Tibial artery (tissue), 4 donors: ENCODE measurements around the gene FBXW9.
"Not testable (repeated sequence)": the region's sequence is repeated elsewhere in the genome, so short reads cannot be mapped to it uniquely, and the experiment has no call there.

ENCODE experiments used
- DNase-seq, 2 donors: peaks; one replicate each; pipeline ENCODE4 v3.0.0-alpha.2; 2019
- H3K27ac ChIP-seq, 2 donors: fragments of 200-600 bp; sonication (generic) in 1 of 2; 1 replicate in 1 of 2; 2 replicates in 1 of 2; pipeline ENCODE4 v1.5.1; 2018 to 2019; ENCODE audit warnings: mild to moderate bottlenecking in 1 of 2
- H3K27me3 ChIP-seq, 2 donors: fragments of 200-600 bp; sonication (generic) in 1 of 2; one replicate each; pipeline versions ENCODE4 v1.5.1 to v1.6.0; 2016 to 2019
- H3K36me3 ChIP-seq, 3 donors: fragments of 200-600 bp; sonication (generic) in 2 of 3; one replicate each; pipeline ENCODE4 v1.5.1; 2016 to 2019; ENCODE audit warnings: mild to moderate bottlenecking in 2 of 3
- H3K4me1 ChIP-seq, 4 donors: fragments of 200-600 bp; sonication (generic) in 2 of 4; 1 replicate in 3 of 4; 2 replicates in 1 of 4; pipeline ENCODE4 v1.5.1; 2016 to 2019
- H3K4me3 ChIP-seq, 2 donors: fragments of 200-600 bp; sonication (generic) in 1 of 2; 1 replicate in 1 of 2; 2 replicates in 1 of 2; pipeline ENCODE4 v1.5.1; 2018 to 2019; ENCODE audit warnings: mild to moderate bottlenecking in 2 of 2
- H3K9me3 ChIP-seq, 3 donors: fragments of 200-600 bp; sonication (generic) in 1 of 3; one replicate each; pipeline ENCODE4 v1.5.1; 2016 to 2019
- CTCF ChIP-seq, 2 experiments: fragments of 200-600 bp in 1 of 2; fragments of 450-650 bp in 1 of 2; IDR thresholded peaks; one replicate each; pipeline ENCODE4 v1.5.1; 2017 to 2019; ENCODE audit warnings: antibody characterized with exemption in 2 of 2, mild to moderate bottlenecking in 1 of 2, moderate library complexity in 1 of 2
- intact Hi-C: fragments of 100-400 bp; cut with DNase I; formaldehyde crosslinking; loops from one replicate; pipeline ENCODE4 v1.15.0; 2023; ENCODE audit warnings: low total_unique reads

Gene FBXW9

GRCh38 chr19:12703046-12703445 lies 6.6 kb upstream of the FBXW9 start:
- intact Hi-C loops, result no loop called here
- Histone ChIP-seq H3K27ac (no peak overlapping the region), H3K4me3 (no peak overlapping the region), H3K36me3 (peaks cover 70 to 85% (median 81%) of the 10 kb centered on the region in 3 donors), H3K27me3 (no peaks in the 10 kb centered on the region), H3K9me3 (no peaks in the 10 kb centered on the region), H3K4me1 (no peaks in the 10 kb centered on the region)
- no peak for TF ChIP-seq CTCF (IDR thresholded peaks at IDR 0.05)
- no peak for DNase-seq

- Histone ChIP-seq H3K27me3 (no peaks in the 10 kb centered on the region), H3K9me3 (no peaks in the 10 kb centered on the region), H3K36me3 (peaks cover 62 to 72% (median 71%) of the 10 kb centered on the region in 3 donors), H3K27ac (no peak overlapping the region), H3K4me3 (no peak overlapping the region), H3K4me1 (peaks cover 0 to 5% (median 2%) of the 10 kb centered on the region in 4 donors)
- intact Hi-C loops, result no loop called here
- no peak for DNase-seq
- no peak for TF ChIP-seq CTCF (IDR thresholded peaks at IDR 0.05)
Measured at GRCh38 chr19:12701596-12702282, 5.3 kb upstream of the FBXW9 start.

GRCh38 chr19:12698138-12698537 lies 1.7 kb upstream of the FBXW9 start:
- TF ChIP-seq CTCF (IDR thresholded peaks at IDR 0.05), result no peak
- H3K4me3 ChIP-seq, result no peak overlapping the region
- no peak for DNase-seq
- H3K27ac ChIP-seq, result no peak overlapping the region
- peaks cover 26 to 36% (median 35%) of the 10 kb centered on the region in 3 donors for H3K36me3 ChIP-seq
- intact Hi-C loops, result no loop called here
- H3K4me1 ChIP-seq, result peaks cover 3 to 21% (median 14%) of the 10 kb centered on the region in 4 donors
- H3K27me3 ChIP-seq, result no peaks in the 10 kb centered on the region
- no peaks in the 10 kb centered on the region for H3K9me3 ChIP-seq

- peak overlapping the region in 1 of 2 donors; percentile 83 for H3K27ac ChIP-seq
- intact Hi-C loops, DNase-seq, H3K27me3 ChIP-seq, H3K9me3 ChIP-seq: not testable (repeated sequence)
- peaks cover 3 to 21% (median 14%) of the 10 kb centered on the region in 4 donors for H3K4me1 ChIP-seq
- H3K4me3 ChIP-seq, result peak overlapping the region in 1 of 2 donors; percentile 66
- peaks cover 19 to 28% (median 28%) of the 10 kb centered on the region in 3 donors for H3K36me3 ChIP-seq
Measured at GRCh38 chr19:12697425-12697824, 994 bp upstream of the FBXW9 start.

GRCh38 chr19:12695997-12696365 lies 450 bp downstream of the FBXW9 start:
- DNase-seq, result no peak
- TF ChIP-seq CTCF (IDR thresholded peaks at IDR 0.05), result no peak
- Histone ChIP-seq H3K27me3 (no peaks in the 10 kb centered on the region), H3K36me3 (peaks cover 4 to 14% (median 14%) of the 10 kb centered on the region in 3 donors), H3K4me1 (peaks cover 3 to 21% (median 14%) of the 10 kb centered on the region in 4 donors), H3K27ac (peak overlapping the region; percentile 79 to 83), H3K4me3 (peak overlapping the region; percentile 66 to 93), H3K9me3 (no peaks in the 10 kb centered on the region)
- intact Hi-C loops, result no loop called here

GRCh38 chr19:12695514-12695913 lies 917 bp downstream of the FBXW9 start:
- H3K27me3 ChIP-seq, result no peaks in the 10 kb centered on the region
- H3K4me3 ChIP-seq, result peak overlapping the region; percentile 66 to 93
- H3K27ac ChIP-seq, result peak overlapping the region in 1 of 2 donors; percentile 79
- no peak for DNase-seq
- no peaks in the 10 kb centered on the region for H3K9me3 ChIP-seq
- intact Hi-C loops, result no loop called here
- TF ChIP-seq CTCF (IDR thresholded peaks at IDR 0.05), result no peak
- peaks cover 3 to 21% (median 14%) of the 10 kb centered on the region in 4 donors for H3K4me1 ChIP-seq
- peaks cover 0 to 9% (median 9%) of the 10 kb centered on the region in 3 donors for H3K36me3 ChIP-seq
